ENCODE data around the gene RALGAPA2.

Gene RALGAPA2

DNA sequence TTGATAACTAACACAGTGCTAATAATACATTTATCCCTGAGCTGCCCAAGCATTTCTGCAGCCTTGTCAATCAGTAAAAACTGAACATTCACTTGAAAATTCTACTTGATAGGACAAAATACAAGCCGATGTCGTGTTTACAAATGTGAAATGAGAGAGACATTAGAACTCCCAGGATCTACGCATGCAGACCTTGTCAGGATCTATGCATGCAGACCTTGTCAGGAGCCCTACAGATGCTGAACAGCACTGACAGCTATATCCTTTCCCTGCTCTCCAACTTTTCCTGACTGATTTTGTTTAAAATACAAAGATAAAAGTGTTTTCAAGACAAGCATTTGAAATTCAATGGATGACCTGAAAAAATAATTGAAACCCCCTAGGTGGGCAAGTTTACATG lies 315.6 kb downstream of the RALGAPA2 start:
- no peak overlapping the region for H3K27ac Mint-ChIP-seq

DNA sequence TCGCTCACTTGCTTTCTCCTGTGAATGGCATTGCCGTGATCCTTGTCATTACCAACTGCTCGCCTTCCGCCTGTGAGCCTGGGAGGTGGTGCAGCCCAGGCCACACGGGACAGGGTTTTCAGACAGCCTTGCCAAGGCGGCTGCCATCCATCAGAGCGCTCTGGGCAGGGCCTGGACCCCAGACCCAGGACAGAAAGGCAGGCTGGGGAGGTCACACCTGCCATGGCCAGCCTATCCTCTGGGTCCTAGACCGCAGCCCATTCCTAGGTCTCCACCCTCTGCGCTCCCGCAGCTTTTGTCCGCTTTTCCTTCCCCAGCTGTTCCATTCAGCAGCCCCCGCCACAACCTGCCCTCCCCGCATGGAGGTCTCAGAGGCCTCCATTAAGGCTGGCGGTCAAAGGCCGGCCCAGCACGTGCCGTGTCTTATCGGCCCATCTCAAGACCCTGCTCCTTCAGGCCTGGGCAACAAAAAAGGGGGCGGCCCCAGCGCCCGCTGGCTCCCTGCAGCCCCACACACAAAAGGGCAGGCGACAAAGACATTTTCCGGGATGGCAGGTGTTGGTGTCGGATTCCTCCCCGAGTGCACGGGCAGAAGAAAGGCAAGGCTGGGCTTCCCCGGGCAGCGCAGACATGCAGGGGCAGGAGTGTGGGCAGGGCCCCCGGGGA lies 316.4 kb downstream of the RALGAPA2 start:
- Mint-ChIP-seq H3K27me3 (no peaks in the 10 kb centered on the region), H3K27ac (no peak overlapping the region), H3K9me3 (no peaks in the 10 kb centered on the region), H3K36me3 (peaks cover 4% of the 10 kb centered on the region), H3K4me1 (no peaks in the 10 kb centered on the region), H3K4me3 (no peak overlapping the region)
- CTCF ChIA-PET: no interaction called here
- DNase-seq: no peak

More for the DNA sequence above, 315.6 kb downstream of the RALGAPA2 start:
- Mint-ChIP-seq H3K4me1 (no peaks in the 10 kb centered on the region), H3K9me3 (no peaks in the 10 kb centered on the region), H3K36me3 (peaks cover 4% of the 10 kb centered on the region), H3K4me3 (no peak overlapping the region), H3K27me3 (no peaks in the 10 kb centered on the region)
- DNase-seq: no peak
- CTCF ChIA-PET: no interaction called here

DNA sequence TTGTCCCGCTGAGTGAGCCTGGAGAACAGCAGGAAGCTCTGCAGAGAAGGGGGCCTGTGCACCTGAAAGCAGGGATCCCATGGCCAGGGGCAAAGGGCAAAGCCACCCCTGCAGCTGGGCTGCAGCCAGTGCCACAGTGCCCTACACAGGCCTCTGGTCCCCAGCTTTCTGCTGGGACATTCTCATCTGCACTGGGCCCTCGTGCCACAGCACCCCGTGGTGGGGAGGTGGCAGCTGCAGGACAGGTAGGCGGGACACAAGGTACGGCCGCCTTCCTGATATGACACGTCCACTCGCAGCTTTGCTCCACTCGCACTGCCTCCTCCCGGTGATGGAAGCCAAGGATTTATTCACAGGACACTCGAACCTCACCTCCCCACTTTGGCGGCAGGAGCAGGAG lies 317.4 kb downstream of the RALGAPA2 start:
- H3K36me3 Mint-ChIP-seq: peaks cover 4% of the 10 kb centered on the region
- DNase-seq: no peak
- CTCF ChIA-PET: no interaction called here
- no peak overlapping the region for H3K4me3 Mint-ChIP-seq
- H3K9me3 Mint-ChIP-seq: no peaks in the 10 kb centered on the region
- no peaks in the 10 kb centered on the region for H3K27me3 Mint-ChIP-seq
- no peaks in the 10 kb centered on the region for H3K4me1 Mint-ChIP-seq
- H3K27ac Mint-ChIP-seq: no peak overlapping the region

DNA sequence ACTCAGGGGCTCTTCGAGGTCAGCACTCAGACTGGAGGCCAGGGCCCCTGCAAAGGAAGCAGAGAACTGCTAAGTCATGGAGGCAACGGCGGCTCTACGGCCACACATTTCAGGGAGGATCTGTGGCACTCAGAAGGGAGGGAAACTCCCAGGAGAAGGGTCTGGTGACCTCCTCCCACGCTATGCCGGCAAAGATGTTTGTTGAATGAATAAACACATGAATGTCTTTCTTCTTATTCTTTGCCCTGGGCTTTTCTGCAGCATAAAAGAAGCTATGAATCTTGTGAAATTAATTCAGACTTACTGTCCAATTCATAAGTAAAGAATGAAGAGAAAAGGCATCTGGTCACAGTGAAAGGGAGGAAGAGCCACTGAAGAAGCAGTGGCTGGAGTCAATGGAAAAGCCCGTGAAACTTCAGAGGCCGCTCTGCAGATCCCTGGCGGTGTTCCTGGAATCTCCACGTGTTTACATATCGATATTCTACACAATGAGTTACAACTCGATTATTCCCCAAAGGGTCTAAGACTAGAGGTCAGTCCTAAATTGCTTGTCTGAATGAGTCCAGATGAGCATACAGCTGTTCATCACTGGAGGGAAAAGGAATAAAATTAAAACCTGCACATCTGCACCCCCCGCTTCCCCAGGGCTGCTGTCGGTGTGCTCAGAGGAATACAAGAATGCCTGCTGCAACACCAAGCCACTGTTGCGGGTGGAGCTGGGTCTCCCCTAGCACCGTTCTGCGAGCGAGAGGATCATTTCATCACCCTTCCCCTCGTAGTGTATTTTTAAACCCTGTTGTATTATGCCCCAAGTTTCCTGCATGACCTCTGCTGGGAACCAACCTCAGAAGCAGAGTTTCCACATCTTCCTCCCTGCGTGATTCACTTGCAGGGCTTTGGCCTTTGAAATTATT lies 319.0 kb downstream of the RALGAPA2 start:
- Mint-ChIP-seq H3K27me3 (no peaks in the 10 kb centered on the region), H3K4me1 (no peaks in the 10 kb centered on the region), H3K4me3 (no peak overlapping the region), H3K36me3 (peaks cover 4% of the 10 kb centered on the region), H3K27ac (peak overlapping the region; percentile 33), H3K9me3 (no peaks in the 10 kb centered on the region)
- CTCF ChIA-PET: no interaction called here
- DNase-seq: no peak

DNA sequence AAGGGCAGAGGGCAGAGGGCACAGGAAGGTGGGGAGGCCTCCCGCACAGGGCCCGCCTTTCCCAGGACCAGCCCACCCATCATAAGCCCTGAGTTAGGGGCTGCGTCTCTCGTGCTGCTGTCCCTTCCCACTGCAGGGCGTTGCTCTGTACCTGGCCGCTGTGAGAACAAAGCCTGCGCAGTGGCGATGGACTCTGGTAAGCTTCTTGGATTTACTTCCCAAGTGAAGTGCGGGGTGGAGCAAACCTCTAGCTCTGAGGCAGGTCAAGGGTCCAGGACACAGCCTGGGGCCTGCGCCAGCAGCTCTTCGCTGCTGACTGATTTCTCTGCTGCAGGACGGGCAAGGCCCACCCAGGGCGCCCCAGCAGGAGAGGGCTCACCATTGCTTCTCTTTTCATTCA lies 320.7 kb downstream of the RALGAPA2 start:
- Mint-ChIP-seq H3K4me1 (no peaks in the 10 kb centered on the region), H3K4me3 (no peak overlapping the region), H3K36me3 (peaks cover 4% of the 10 kb centered on the region), H3K9me3 (no peaks in the 10 kb centered on the region), H3K27me3 (no peaks in the 10 kb centered on the region), H3K27ac (no peak overlapping the region)
- CTCF ChIA-PET: no interaction called here
- no peak for DNase-seq

DNA sequence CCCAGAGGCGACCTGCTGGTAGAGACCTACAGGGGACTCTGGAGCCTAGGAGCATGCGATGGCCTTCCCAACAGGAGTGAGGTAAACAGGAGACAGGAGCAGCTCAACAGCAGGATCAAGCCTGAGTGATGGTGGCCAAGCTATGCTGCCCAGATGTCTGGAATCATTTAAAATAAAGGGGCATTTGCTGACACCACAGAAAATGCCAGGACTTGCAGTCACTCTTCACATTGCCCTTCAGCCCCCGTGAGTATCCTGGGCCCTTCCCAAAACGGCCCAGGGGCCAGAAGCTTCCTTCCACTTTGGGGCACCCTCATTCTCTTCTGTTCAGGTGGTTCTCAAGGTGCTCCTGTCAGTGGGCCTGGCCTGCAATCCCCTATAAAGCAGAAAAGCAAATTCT lies 321.3 kb downstream of the RALGAPA2 start:
- CTCF ChIA-PET: no interaction called here
- H3K4me3 Mint-ChIP-seq: no peak overlapping the region
- DNase-seq: no peak
- no peaks in the 10 kb centered on the region for H3K9me3 Mint-ChIP-seq
- H3K36me3 Mint-ChIP-seq: peaks cover 4% of the 10 kb centered on the region
- no peaks in the 10 kb centered on the region for H3K4me1 Mint-ChIP-seq
- H3K27ac Mint-ChIP-seq: peak overlapping the region; percentile 37
- H3K27me3 Mint-ChIP-seq: no peaks in the 10 kb centered on the region

DNA sequence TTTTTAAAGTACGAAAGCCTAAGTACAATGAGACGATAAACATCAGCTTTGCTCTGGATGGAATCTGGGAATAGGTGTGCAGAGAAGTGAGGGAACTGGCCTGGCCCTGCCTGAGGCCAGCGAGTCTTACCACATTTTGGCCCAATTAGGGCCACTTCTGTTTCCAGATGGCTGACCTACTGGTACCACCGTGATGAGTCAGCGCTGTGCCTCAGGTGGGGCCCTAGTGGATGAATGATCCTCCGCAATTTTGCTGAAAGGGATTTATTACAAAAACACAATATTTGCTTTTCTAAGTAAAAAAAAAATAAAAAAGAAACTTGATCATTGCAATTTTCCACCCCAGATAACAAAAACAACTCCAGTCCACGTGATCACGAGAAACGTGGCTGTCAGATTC lies 322.1 kb downstream of the RALGAPA2 start:
- Mint-ChIP-seq H3K9me3 (no peaks in the 10 kb centered on the region), H3K4me1 (no peaks in the 10 kb centered on the region), H3K4me3 (no peak overlapping the region), H3K27ac (no peak overlapping the region), H3K27me3 (no peaks in the 10 kb centered on the region), H3K36me3 (peaks cover 4% of the 10 kb centered on the region)
- DNase-seq: no peak
- CTCF ChIA-PET: no interaction called here

DNA sequence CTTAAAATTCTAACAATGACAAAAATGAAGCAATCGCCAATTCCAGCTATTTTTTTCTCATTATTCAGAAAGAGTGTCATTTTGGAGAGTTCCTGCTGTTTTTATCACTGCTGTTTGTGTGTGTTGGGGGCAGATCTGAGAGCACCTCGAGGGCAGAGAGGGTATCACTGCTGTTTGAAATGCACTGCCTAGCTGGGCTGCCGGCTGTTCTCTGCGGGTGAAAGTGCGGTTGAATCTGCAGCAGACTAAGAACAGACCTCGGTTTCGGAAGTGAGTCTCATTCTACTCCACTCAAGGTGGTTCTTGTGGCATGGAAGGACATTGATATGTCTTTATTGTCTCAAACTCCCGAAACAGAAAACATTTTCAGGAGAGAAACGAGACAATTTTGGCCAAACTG lies 326.3 kb downstream of the RALGAPA2 start:
- Mint-ChIP-seq H3K9me3 (no peaks in the 10 kb centered on the region), H3K27ac (no peak overlapping the region), H3K27me3 (peaks cover 8% of the 10 kb centered on the region), H3K4me3 (no peak overlapping the region), H3K36me3 (no peaks in the 10 kb centered on the region), H3K4me1 (no peaks in the 10 kb centered on the region)
- DNase-seq: no peak
- CTCF ChIA-PET: no interaction called here

DNA sequence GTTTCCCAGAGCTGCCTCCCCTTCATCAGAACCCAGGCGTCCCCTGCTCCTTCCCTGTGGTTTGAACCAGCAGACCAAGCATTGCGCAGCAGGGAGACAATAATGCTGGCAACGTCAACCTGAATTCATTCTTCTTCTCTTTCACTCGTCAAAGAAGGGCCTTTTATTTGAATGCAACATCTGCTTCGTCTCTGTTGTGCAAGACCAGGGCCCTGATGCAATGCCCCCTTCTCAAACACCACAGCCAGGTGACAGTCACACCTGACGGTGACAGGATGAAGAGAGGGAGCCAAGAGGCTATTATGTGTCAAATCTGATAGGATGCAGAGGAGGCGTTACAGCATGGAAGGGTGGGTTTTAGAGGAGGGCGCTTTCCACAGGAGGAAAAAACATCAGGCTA lies 336.6 kb downstream of the RALGAPA2 start:
- CTCF ChIA-PET: no interaction called here
- H3K27ac Mint-ChIP-seq: no peak overlapping the region
- no peak overlapping the region for H3K4me3 Mint-ChIP-seq
- no peaks in the 10 kb centered on the region for H3K36me3 Mint-ChIP-seq
- H3K4me1 Mint-ChIP-seq: no peaks in the 10 kb centered on the region
- DNase-seq: no peak
- peaks cover 4% of the 10 kb centered on the region for H3K9me3 Mint-ChIP-seq
- H3K27me3 Mint-ChIP-seq: peaks cover 58% of the 10 kb centered on the region

DNA sequence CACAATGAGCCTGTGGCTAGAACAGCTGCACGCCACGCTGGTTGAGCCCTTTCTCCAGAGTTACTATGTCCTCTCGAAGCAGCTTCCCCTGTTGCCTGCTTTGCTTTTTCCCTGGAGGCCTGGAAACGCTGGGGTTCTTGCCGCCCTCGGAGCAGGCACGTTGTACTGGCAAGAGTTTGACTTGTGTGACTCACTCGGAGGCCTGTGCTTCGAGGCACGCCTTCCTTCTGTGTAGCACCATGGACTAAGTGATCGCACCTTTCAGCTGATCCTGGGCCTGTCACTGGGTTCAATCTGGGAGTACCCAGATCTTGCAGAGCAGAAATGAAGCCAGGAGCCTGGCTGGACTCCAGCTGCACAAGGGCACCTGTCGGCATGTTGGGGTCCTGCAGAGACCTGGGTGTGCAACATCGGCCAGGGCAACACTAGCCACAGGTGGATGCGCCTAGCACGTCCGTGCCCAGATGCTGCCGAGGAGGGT lies 339.3 kb downstream of the RALGAPA2 start:
- no peak overlapping the region for H3K4me3 Mint-ChIP-seq
- no peaks in the 10 kb centered on the region for H3K36me3 Mint-ChIP-seq
- no peak for DNase-seq
- H3K27ac Mint-ChIP-seq: no peak overlapping the region
- CTCF ChIA-PET: interaction anchor here (3.5 kb wide), 1 partner anchor 14 kb away, joined by 10 read pairs; no protein-coding TSS in a partner anchor
- no peaks in the 10 kb centered on the region for H3K9me3 Mint-ChIP-seq
- peaks cover 71% of the 10 kb centered on the region for H3K27me3 Mint-ChIP-seq
- peaks cover 5% of the 10 kb centered on the region for H3K4me1 Mint-ChIP-seq

DNA sequence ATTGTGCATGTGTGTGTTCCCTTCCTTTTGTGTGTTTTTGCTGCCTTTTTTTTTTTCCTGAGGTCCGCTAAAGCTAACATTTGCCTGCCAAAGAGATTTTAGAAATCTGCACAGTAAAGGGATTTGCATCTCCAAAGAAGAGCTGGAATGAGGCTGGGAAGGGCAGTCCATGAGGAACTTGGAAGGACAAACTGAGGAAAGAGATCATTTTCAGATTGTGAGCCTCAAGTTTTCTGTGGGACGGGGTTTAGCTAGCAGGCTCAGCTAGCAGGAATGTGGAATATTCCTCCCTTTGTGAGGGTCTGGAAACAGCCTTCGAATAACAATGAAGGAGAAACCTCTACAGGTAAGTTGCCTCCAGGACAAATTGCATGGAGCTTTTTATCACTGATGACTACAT lies 340.8 kb downstream of the RALGAPA2 start:
- no peak overlapping the region for H3K4me3 Mint-ChIP-seq
- H3K4me1 Mint-ChIP-seq: peaks cover 9% of the 10 kb centered on the region
- H3K27ac Mint-ChIP-seq: no peak overlapping the region
- DNase-seq: no peak
- H3K36me3 Mint-ChIP-seq: no peaks in the 10 kb centered on the region
- H3K9me3 Mint-ChIP-seq: no peaks in the 10 kb centered on the region
- CTCF ChIA-PET: interaction anchor here (3.5 kb wide), 1 partner anchor 13 kb away, joined by 10 read pairs; no protein-coding TSS in a partner anchor
- peaks cover 82% of the 10 kb centered on the region for H3K27me3 Mint-ChIP-seq

DNA sequence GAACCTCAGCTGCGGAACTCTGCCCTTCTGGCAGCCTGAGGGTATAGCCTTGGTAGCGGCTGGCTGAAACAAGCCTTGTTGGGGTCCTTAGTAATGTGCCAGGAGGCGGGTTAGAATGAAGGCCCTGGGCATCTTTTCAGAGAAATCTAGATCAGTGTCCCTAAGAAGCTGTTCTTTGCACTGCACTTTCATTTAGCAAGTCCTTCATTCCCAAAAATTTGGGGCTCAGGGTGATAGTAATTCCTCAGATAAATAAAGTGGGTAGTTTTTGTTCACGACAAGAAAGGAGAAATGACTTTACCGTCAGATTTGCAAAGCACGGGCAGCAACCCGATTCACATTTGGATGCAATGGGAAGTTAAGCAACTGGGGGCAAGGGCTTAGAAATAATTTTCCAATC lies 341.4 kb downstream of the RALGAPA2 start:
- H3K4me1 Mint-ChIP-seq: peaks cover 12% of the 10 kb centered on the region
- H3K27me3 Mint-ChIP-seq: peaks cover 87% of the 10 kb centered on the region
- H3K36me3 Mint-ChIP-seq: no peaks in the 10 kb centered on the region
- no peaks in the 10 kb centered on the region for H3K9me3 Mint-ChIP-seq
- CTCF ChIA-PET: interaction anchor here (3.5 kb wide), 1 partner anchor 12 kb away, joined by 10 read pairs; no protein-coding TSS in a partner anchor
- H3K27ac Mint-ChIP-seq: no peak overlapping the region
- H3K4me3 Mint-ChIP-seq: no peak overlapping the region
- DNase-seq: no peak

DNA sequence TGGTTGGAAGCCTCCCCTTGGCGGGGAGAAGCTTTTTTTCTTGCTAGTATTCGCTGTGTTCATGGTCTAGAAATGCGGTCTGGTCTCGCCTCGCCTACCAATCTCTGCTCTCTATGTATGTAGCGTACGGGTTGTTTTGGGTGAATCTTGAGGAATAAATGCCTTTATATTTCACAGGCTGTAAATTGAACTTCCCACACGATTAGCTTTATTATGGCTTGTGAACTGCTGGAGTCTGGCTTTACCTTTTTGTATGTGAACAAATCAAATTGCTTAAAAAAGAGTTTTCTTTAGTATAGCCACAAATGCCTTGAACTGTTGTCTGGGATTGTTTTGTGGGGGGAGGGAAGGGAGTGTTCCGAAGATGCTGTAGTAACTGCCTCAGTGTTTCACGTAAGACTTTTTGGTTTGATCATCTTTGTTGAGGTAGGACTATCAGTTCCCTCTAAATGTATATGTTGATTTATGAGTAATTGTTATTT lies 342.3 kb downstream of the RALGAPA2 start:
- peaks cover 2% of the 10 kb centered on the region for H3K36me3 Mint-ChIP-seq
- peaks cover 17% of the 10 kb centered on the region for H3K4me1 Mint-ChIP-seq
- peaks cover 87% of the 10 kb centered on the region for H3K27me3 Mint-ChIP-seq
- H3K27ac Mint-ChIP-seq: peak overlapping the region; percentile 71
- H3K4me3 Mint-ChIP-seq: peak overlapping the region; percentile 45
- no peak for DNase-seq
- CTCF ChIA-PET: interaction anchor here (3.5 kb wide), 1 partner anchor 11 kb away, joined by 10 read pairs; no protein-coding TSS in a partner anchor
- no peaks in the 10 kb centered on the region for H3K9me3 Mint-ChIP-seq

DNA sequence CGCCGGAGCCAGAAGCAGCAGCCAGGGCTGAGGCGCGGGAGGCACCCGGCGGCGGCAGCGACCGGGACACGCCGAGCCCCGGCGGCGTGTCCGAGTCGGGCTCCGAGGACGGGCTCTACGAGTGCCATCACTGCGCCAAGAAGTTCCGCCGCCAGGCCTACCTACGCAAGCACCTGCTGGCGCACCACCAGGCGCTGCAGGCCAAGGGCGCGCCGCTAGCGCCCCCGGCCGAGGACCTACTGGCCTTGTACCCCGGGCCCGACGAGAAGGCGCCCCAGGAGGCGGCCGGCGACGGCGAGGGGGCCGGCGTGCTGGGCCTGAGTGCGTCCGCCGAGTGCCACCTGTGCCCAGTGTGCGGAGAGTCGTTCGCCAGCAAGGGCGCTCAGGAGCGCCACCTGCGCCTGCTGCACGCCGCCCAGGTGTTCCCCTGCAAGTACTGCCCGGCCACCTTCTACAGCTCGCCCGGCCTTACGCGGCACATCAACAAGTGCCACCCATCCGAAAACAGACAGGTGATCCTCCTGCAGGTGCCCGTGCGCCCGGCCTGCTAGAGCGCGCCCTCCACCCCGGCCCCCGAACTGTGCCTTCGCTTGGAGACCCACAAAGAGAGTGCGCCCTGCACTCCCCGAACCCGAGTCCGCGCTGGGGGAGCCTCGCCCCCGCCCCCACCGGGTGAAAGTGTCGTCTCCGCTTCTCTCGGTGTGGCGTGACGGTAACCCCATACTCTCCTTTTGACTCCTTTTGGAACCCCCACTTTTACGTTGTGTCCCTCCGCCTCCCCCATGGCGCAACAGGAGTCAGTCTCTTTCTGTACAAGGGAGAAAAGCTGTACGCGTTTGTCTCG lies 343.0 kb downstream of the RALGAPA2 start:
- CTCF ChIA-PET: interaction anchor here (3.5 kb wide), 1 partner anchor 10 kb away, joined by 10 read pairs; no protein-coding TSS in a partner anchor
- Mint-ChIP-seq H3K27ac (peak overlapping the region; percentile 71), H3K9me3 (no peaks in the 10 kb centered on the region), H3K4me1 (peaks cover 17% of the 10 kb centered on the region), H3K27me3 (peaks cover 87% of the 10 kb centered on the region), H3K36me3 (peaks cover 2% of the 10 kb centered on the region), H3K4me3 (peak overlapping the region; percentile 45)
- DNase-seq: no peak
